Daoy (cell line): ENCODE measurements around the gene C2orf49. TPM values are rescaled to one million over a fixed set of nuclear protein-coding genes. Genes with fewer than 3 reads are reported as not detected.

Experiments
- DNase-seq: peaks from one replicate; pipeline ENCODE4 v3.0.0-alpha.2; 2015; ENCODE audit warnings: low read depth
- total RNA-seq: library from RNA; depleted of rRNA; stranded (reverse); fragments of >200 nt; shearing (Covaris generic); gene quantifications from 2 replicates; pipeline ENCODE4 v1.2.3, GENCODE V29; 2014; rRNA removed

The C2orf49 gene
- 10.1 and 19.9 TPM in 2 replicates for total RNA-seq

- DNase-seq, result peak; percentile 90
Measured at GRCh38 chr2:105337122-105338019, at the start of gene C2orf49. Gene C2orf49 (plus strand): TSS chr2:105337540. CDS start chr2:105337588, 48 bp downstream.

- peak; percentile 65 for DNase-seq
Measured at GRCh38 chr2:105287692-105288091, 49.6 kb upstream of the C2orf49 start.

GRCh38 chr2:105288133-105288532 lies 49.2 kb upstream of the C2orf49 start:
- no peak for DNase-seq

DNA sequence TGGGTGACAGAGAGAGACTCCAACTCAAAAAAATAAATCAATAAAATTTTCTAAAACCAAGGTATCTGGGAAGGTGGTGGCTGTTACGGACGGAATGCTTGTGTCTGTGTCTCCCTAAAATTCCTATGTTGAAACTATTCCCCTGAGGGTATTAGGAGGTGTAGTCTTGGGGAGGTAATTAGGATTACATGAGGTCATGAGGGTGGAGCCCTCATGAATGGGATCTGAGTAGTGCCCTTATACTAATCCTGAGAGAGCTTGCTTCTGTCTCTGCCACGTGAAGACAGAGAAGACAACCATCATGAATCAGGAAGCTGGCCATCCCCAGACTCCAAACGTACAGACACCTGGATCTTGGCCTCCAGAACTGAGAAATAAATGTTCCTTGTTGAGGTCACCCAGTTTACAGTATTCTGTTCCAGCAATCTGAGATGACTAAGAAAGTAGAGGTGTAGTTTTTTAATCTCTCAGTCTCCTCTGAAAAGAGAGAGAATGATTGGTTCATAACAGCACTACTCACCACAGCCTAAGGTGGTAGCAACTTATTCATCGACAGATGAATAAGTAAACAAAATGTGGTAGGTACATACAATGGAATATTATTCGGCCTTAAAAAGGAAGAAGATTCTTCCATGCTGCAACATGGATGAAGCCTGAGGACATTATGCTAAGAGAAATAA lies 46.2 kb upstream of the C2orf49 start:
- no peak for DNase-seq

- DNase-seq, result no peak
Measured at GRCh38 chr2:105291981-105292380, 45.4 kb upstream of the C2orf49 start.

- DNase-seq, result no peak
Measured at GRCh38 chr2:105294046-105294445, 43.3 kb upstream of the C2orf49 start.

GRCh38 chr2:105294844-105295481 lies 42.4 kb upstream of the C2orf49 start:
- peak; percentile 60 for DNase-seq

- no peak for DNase-seq
Measured at GRCh38 chr2:105296017-105296611, 41.2 kb upstream of the C2orf49 start.

DNA sequence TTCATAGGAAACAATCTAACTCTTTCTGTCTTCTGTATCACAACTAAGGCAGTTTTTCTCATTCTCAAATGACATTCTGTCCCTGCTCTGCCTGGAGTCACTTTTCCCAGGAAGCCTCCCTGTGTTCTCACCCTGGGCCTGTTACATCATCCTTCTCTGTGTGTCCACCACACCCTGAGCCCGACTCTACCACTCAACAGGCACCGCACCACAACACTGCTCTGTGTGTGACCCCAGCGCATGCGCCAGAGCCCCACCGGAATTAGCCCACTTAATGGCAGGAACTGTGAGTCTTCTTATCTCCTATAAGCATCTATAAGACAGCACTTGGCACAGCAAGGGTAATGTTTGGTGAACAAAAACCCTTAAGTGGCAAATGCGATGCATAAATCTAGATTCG lies 40.1 kb upstream of the C2orf49 start:
- no peak for DNase-seq

DNA sequence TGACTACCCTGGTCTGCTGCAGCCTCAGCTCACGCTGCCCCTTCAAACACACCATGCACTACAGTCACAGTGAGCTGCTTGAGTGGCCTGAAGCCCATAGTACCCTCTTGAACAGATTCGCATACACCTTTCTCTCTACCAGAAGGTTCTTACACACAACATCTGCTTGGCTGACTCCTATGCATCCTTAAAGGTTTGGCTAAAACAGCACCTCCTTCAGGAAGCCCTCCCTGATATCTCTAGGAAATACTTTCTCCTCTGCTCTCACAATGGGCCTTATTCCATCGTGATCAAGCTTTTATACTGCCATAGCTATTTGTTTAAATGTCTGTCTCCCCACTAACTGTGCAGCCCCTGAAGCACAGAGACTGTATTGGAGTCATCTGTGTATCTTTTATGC lies 39.3 kb upstream of the C2orf49 start:
- no peak for DNase-seq

DNA sequence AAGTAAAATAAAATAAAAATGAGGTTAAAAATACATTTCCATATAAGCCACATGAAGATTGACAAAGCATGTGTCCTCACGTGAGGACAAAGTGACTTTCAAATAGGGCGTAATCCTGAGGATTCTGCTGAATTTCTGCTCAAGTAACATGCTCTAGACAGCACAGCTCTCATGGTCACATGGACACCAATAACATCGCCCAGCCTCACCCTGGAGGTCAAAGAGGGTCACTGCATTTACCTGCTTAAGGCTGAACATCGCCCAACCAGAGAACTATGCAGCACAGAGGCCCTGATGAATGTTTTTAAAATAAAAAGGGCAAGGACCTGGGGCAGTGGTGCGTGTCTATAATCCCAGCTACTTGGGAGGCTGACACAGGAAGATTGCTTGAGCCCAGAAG lies 38.0 kb upstream of the C2orf49 start:
- DNase-seq, result no peak

GRCh38 chr2:105301646-105302045 lies 35.7 kb upstream of the C2orf49 start:
- no peak for DNase-seq

GRCh38 chr2:105307146-105307545 lies 30.2 kb upstream of the C2orf49 start:
- no peak for DNase-seq

DNA sequence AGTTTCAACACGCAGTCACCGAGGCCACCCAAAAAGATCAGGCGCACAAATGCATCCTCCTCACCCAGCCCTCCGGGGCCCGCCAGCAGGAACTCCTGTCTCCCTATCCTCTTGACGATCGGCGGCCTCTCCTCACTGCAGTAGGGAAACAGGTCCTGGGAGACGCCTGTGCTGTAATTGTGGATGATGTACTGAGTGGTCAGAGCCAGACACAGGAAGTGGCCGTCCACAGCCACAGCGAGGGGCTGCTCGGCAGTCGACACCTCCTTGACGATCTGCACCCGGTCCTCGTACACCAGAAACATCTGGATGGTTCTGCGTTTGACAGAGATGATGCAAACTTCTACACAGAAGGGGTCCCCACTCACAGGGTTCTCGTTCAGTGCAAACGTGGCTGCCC lies 29.8 kb upstream of the C2orf49 start:
- no peak for DNase-seq

- DNase-seq, result no peak
Measured at GRCh38 chr2:105307962-105308361, 29.4 kb upstream of the C2orf49 start.

DNA sequence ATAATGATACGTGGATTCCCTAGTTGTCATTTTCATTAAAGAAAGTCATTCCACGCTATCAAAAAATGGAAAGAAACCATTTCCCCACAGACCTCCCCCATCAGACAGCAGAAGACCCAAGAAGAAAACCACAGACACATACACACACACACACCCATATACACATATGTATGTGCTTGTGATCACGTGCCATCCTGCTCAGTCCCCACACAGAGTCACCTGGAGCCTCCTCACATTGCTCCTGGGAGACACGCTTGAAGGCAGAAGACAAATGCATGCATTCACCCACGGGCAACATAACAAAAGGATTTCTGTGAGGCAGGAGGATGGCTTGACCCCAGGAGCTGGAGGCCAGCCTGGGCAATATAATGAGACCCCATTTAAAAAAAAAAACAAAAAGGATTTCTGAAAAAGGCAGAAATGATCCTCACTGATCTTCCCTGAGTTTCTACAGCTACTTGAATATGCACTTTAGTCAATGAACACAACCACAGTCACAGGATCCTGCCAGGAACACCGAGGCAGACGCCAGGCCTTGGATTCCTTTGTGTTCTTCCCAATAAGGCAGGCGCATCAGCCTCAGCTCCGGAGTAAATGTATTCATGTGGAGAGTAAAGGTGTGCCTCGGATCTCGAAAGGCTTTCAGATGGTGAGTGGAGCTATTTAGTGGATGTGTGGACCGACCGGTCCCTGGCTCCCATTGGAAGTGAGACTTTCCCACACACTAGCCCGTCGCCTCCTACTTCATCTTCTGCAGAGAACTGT lies 28.8 kb upstream of the C2orf49 start:
- no peak for DNase-seq

DNA sequence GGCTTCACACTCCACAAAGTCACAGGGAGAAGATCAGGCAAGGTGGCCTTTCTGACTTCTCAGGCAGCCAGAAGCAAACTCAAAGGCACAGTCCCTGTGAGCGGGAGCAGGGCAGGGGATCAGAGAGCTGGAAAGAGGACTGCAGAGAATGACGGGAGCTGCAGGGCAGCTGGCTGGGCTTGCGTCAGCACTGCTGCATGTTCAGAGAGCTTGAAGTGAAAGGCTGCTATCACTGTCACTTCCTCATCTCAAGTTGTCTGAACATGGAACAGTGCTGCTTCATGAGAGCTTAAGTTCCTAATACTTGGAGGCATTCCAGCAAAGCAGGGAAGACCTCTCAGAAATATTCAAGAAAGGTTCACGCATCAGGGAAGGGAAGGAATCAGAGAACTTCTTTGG lies 28.2 kb upstream of the C2orf49 start:
- DNase-seq, result no peak

GRCh38 chr2:105313877-105314276 lies 23.5 kb upstream of the C2orf49 start:
- no peak for DNase-seq

GRCh38 chr2:105315314-105315713 lies 22.0 kb upstream of the C2orf49 start:
- no peak for DNase-seq

DNA sequence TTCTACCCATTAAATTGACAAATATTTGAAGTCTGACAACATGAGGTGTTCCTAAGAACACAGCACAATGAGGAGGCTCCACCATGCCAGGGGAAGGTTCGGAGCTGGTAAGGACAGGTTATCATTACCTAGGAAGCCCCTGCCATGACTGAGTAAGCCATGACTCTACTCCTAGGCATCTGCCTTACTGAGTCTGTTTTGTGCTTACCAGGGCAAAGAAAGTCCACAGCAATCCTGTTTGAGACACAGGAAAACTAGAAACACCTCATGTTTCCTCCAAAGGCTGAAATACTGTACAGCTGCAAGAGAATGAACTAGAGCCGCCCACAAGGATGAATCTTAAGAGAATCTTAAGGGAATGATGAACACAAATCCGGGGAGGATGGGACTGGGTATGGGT lies 19.4 kb upstream of the C2orf49 start:
- DNase-seq, result no peak

- DNase-seq, result peak; percentile 15
Measured at GRCh38 chr2:105320651-105321215, 16.6 kb upstream of the C2orf49 start.
